Panc1 (cell line): ENCODE measurements around the gene NDUFB2. TPM values are rescaled to one million over a fixed set of nuclear protein-coding genes. Genes with fewer than 3 reads are reported as not detected.

ENCODE experiments used
- ATAC-seq: fragments of 200-7000 bp; cut with Tn5 transposase; 2 replicates; pipeline ENCODE4 v1.9.1; 2020; ENCODE audit warnings: mild to moderate bottlenecking, moderate library complexity
- BruUV-seq: library from RNA; stranded (reverse); fragments of 400-500 nt; replicated peaks from 2 replicates; lab custom pipeline; 2021; lab: Mats Ljungman, UMichigan
- CTCF ChIA-PET: fragments of 300-600 bp; sonication (Branson Sonifier 250); formaldehyde crosslinking; loops from one replicate; lab custom pipeline; 2022; ENCODE audit warnings: antibody characterized with exemption; lab: Charles Lee
- POLR2A ChIA-PET: fragments of 300-600 bp; sonication (Branson Sonifier 250); formaldehyde crosslinking; loops from one replicate; lab custom pipeline; 2022; ENCODE audit warnings: antibody characterized with exemption; lab: Charles Lee
- DNase-seq: peaks from one replicate; pipeline ENCODE4 v3.0.0-alpha.2; 2010; ENCODE audit warnings: low read depth, low spot score
- H3K27ac ChIP-seq: 2 replicates; pipeline ENCODE4 v1.5.1; 2011; ENCODE audit warnings: mild to moderate bottlenecking, low read length, inconsistent platforms
- H3K27me3 ChIP-seq: fragments of 200-500 bp; sonication (Bioruptor generic); 2 replicates; pipeline ENCODE4 v1.6.0; 2014; ENCODE audit warnings: low read length, inconsistent platforms; ENCODE audit not compliant: control insufficient read depth, insufficient read depth
- H3K36me3 ChIP-seq: fragments of 200-500 bp; sonication (Bioruptor generic); 2 replicates; pipeline ENCODE4 v1.5.1; 2014; ENCODE audit warnings: inconsistent platforms, mild to moderate bottlenecking, low read length, moderate library complexity; ENCODE audit not compliant: control insufficient read depth, insufficient read depth
- H3K4me1 ChIP-seq: 2 replicates; pipeline ENCODE4 v1.5.1; 2011; ENCODE audit warnings: inconsistent platforms, mild to moderate bottlenecking, low read length, moderate library complexity; ENCODE audit not compliant: control insufficient read depth, insufficient read depth
- H3K4me3 ChIP-seq, 2 experiments: 2 replicates each; pipeline ENCODE4 v1.5.1; 2011 to 2012; ENCODE audit warnings: low read depth in 2 of 2, low read length in 2 of 2, mild to moderate bottlenecking in 2 of 2, inconsistent platforms in 1 of 2, moderate library complexity in 1 of 2
- H3K9me3 ChIP-seq: fragments of 200-500 bp; sonication (Bioruptor generic); 2 replicates; pipeline ENCODE4 v1.5.1; 2014; ENCODE audit warnings: low read depth, mild to moderate bottlenecking, inconsistent platforms, low read length, moderate library complexity; ENCODE audit not compliant: control insufficient read depth, insufficient read depth
- POLR2AphosphoS5 ChIP-seq: IDR thresholded peaks from 2 replicates; pipeline ENCODE4 v1.6.1; 2012; ENCODE audit warnings: mild to moderate bottlenecking, low read depth, low read length, moderate library complexity
- SIN3A ChIP-seq: IDR thresholded peaks from 2 replicates; pipeline ENCODE4 v1.6.1; 2012; ENCODE audit warnings: low read depth, mild to moderate bottlenecking, low read length, moderate library complexity, borderline replicate concordance; ENCODE audit not compliant: insufficient read depth
- TCF7L2 ChIP-seq: IDR thresholded peaks from 2 replicates; pipeline ENCODE4 v1.6.1; 2011; ENCODE audit warnings: mild to moderate bottlenecking, low read depth, low read length, inconsistent platforms
- in situ Hi-C: cut with HindIII; loops from 2 replicates; pipeline ENCODE4 v1.10.0; 2016; ENCODE audit warnings: low sequenced_read_pairs, low pct_unique_long_range_greater_than_20kb
- intact Hi-C: fragments of 100-400 bp; cut with micrococcal nuclease; formaldehyde crosslinking; loops from one replicate; pipeline ENCODE4 v1.10.0; 2022; ENCODE audit not compliant: unreplicated experiment
- total RNA-seq: library from RNA; stranded (reverse); gene quantifications from one replicate; pipeline ENCODE4 v1.2.1, GENCODE V29; 2021; ENCODE audit not compliant: unreplicated experiment
- TF ChIP-seq, protein P1 (sequence below): fragments of 450-650 bp; IDR thresholded peaks from 2 replicates; pipeline ENCODE4 v1.5.1; 2017; ENCODE audit warnings: mild to moderate bottlenecking
- TF ChIP-seq, protein P2 (sequence below), 2 experiments: IDR thresholded peaks; 2 replicates each; pipeline ENCODE4 v1.6.1; 2011 to 2012; ENCODE audit warnings: low read depth in 2 of 2, control low read depth in 1 of 2, low read length in 1 of 2, mild to moderate bottlenecking in 1 of 2, moderate library complexity in 1 of 2; ENCODE audit not compliant: insufficient read depth in 1 of 2

The NDUFB2 gene
- total RNA-seq, 1 experiment from 2014 or later: 246 TPM

DNA sequence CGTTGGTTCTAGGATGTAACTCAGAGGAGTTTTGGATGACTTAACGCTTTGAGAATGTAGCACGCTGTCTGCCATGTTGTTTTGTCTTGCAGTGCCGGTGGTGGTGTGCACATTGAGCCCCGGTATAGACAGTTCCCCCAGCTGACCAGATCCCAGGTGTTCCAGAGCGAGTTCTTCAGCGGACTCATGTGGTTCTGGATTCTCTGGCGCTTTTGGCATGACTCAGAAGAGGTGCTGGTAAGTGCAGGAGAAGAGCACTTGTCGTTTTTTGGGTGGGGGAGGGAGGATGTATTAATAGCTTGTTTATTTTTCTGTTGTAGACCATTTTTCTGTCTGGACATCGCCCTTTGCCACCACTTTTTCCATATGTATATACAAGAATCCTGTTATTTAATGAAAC, 6.3 kb downstream of the NDUFB2 start:
- Histone ChIP-seq H3K4me1 (peaks cover 14% of the 10 kb centered on the region), H3K27ac (no peak overlapping the region), H3K9me3 (no peaks in the 10 kb centered on the region), H3K4me3 (no peak overlapping the region), H3K36me3 (no peaks in the 10 kb centered on the region; the same call in 1 of the 2 replicates), H3K27me3 (no peaks in the 10 kb centered on the region)
- ChIA-PET CTCF (no interaction called here), POLR2A (no interaction called here)
- no TSS peak for BruUV-seq
- ATAC-seq (no peak), DNase-seq (no peak)
- intact Hi-C loops (no loop called here), in situ Hi-C loops (no loop called here)
- no peak for TF ChIP-seq TCF7L2
- no peak for TF ChIP-seq SIN3A
- no peak for TF ChIP-seq POLR2AphosphoS5
- TF ChIP-seq, protein P1, sequence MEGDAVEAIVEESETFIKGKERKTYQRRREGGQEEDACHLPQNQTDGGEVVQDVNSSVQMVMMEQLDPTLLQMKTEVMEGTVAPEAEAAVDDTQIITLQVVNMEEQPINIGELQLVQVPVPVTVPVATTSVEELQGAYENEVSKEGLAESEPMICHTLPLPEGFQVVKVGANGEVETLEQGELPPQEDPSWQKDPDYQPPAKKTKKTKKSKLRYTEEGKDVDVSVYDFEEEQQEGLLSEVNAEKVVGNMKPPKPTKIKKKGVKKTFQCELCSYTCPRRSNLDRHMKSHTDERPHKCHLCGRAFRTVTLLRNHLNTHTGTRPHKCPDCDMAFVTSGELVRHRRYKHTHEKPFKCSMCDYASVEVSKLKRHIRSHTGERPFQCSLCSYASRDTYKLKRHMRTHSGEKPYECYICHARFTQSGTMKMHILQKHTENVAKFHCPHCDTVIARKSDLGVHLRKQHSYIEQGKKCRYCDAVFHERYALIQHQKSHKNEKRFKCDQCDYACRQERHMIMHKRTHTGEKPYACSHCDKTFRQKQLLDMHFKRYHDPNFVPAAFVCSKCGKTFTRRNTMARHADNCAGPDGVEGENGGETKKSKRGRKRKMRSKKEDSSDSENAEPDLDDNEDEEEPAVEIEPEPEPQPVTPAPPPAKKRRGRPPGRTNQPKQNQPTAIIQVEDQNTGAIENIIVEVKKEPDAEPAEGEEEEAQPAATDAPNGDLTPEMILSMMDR: no peak
- TF ChIP-seq, protein P2, sequence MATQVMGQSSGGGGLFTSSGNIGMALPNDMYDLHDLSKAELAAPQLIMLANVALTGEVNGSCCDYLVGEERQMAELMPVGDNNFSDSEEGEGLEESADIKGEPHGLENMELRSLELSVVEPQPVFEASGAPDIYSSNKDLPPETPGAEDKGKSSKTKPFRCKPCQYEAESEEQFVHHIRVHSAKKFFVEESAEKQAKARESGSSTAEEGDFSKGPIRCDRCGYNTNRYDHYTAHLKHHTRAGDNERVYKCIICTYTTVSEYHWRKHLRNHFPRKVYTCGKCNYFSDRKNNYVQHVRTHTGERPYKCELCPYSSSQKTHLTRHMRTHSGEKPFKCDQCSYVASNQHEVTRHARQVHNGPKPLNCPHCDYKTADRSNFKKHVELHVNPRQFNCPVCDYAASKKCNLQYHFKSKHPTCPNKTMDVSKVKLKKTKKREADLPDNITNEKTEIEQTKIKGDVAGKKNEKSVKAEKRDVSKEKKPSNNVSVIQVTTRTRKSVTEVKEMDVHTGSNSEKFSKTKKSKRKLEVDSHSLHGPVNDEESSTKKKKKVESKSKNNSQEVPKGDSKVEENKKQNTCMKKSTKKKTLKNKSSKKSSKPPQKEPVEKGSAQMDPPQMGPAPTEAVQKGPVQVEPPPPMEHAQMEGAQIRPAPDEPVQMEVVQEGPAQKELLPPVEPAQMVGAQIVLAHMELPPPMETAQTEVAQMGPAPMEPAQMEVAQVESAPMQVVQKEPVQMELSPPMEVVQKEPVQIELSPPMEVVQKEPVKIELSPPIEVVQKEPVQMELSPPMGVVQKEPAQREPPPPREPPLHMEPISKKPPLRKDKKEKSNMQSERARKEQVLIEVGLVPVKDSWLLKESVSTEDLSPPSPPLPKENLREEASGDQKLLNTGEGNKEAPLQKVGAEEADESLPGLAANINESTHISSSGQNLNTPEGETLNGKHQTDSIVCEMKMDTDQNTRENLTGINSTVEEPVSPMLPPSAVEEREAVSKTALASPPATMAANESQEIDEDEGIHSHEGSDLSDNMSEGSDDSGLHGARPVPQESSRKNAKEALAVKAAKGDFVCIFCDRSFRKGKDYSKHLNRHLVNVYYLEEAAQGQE (IDR thresholded peaks at IDR 0.05; ENCODE audit: insufficient read depth in 1 of 2, low read depth in 2 of 2, low read length in 1 of 2): no peak

DNA sequence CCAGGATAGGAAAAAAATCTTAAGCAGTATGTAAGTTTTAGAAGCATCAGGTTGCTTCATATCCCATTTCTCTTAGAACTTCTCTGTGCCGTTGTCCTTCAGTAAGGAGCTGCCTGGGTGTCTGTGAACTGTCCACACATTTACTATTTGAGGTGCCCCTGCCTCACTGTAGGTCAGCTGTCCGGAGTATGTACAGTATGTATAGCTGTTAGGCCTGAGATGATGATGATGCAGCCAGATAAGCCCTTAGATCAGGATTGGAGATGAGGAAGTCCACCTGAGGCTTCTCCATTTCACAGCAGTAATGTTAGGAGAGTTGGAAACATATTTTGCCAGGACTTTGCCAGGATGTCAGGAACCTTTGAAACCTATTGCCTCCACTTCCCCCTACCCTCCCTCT, 7.7 kb downstream of the NDUFB2 start:
- in situ Hi-C loops: no loop called here
- intact Hi-C loops: no loop called here
- Histone ChIP-seq H3K27ac (no peak overlapping the region), H3K36me3 (peaks cover 3% of the 10 kb centered on the region; the same call in 1 of the 2 replicates), H3K27me3 (no peaks in the 10 kb centered on the region), H3K4me3 (no peak overlapping the region), H3K4me1 (0 out of 2 replicates have a peak, but pooled peaks cover 6% of the 10 kb centered on the region), H3K9me3 (no peaks in the 10 kb centered on the region)
- ChIA-PET CTCF (no interaction called here), POLR2A (no interaction called here)
- no TSS peak for BruUV-seq
- DNase-seq (no peak), ATAC-seq (no peak)
- TF ChIP-seq, protein P1: no peak
- no peak for TF ChIP-seq POLR2AphosphoS5
- TF ChIP-seq SIN3A: no peak
- TF ChIP-seq, protein P2 (IDR thresholded peaks at IDR 0.05; ENCODE audit: insufficient read depth in 1 of 2, low read depth in 2 of 2, low read length in 1 of 2): no peak
- no peak for TF ChIP-seq TCF7L2
